Prostate gland (tissue), 2 donors: ENCODE data around the gene SYT12. TPM values are rescaled to one million over a fixed set of nuclear protein-coding genes. Genes with fewer than 3 reads are reported as not detected.
A peak's percentile ranks its signal among the peaks of the same experiment; 100 is the strongest.

Experiments used
- DNase-seq: peaks from one replicate; pipeline ENCODE4 v3.0.0-alpha.2; 2019; ENCODE audit warnings: low spot score
- H3K27ac ChIP-seq, 2 donors: fragments of 200-600 bp; sonication (generic); 2 replicates each; pipeline ENCODE4 v1.5.1; 2017 to 2019
- H3K27me3 ChIP-seq: fragments of 200-600 bp; sonication (generic); replicated peaks from 2 replicates; pipeline ENCODE4 v1.5.1; 2019; ENCODE audit not compliant: insufficient read depth
- H3K36me3 ChIP-seq, 2 donors: fragments of 200-600 bp; sonication (generic); 1 replicate in 1 of 2; 2 replicates in 1 of 2; pipeline versions ENCODE4 v1.5.1 to v1.8.1; 2017 to 2019
- H3K4me1 ChIP-seq: fragments of 200-600 bp; sonication (generic); replicated peaks from 2 replicates; pipeline ENCODE4 v1.5.1; 2019
- H3K4me3 ChIP-seq, 2 donors: fragments of 200-600 bp; sonication (generic); 2 replicates each; pipeline ENCODE4 v1.5.1; 2017 to 2019
- H3K9me3 ChIP-seq: fragments of 200-600 bp; sonication (generic); 2 replicates; pipeline ENCODE4 v1.5.1; 2017
- CTCF ChIP-seq, 4 experiments: fragments of 200-600 bp in 2 of 4; fragments of 450-650 bp in 2 of 4; sonication (generic) in 2 of 4; IDR thresholded peaks; 1 replicate in 3 of 4; 2 replicates in 1 of 4; pipeline ENCODE4 v1.5.1; 2016 to 2019; ENCODE audit warnings: antibody characterized with exemption in 4 of 4, mild to moderate bottlenecking in 2 of 4, moderate library complexity in 2 of 4
- POLR2A ChIP-seq: fragments of 450-650 bp; IDR thresholded peaks from one replicate; pipeline ENCODE4 v1.6.1; 2016; ENCODE audit warnings: antibody characterized with exemption, mild to moderate bottlenecking
- POLR2AphosphoS5 ChIP-seq: sonication (generic); formaldehyde crosslinking; IDR thresholded peaks from one replicate; pipeline ENCODE4 v1.6.1; 2017; ENCODE audit warnings: antibody characterized with exemption
- WGBS: methylation state at CpG from one replicate; pipeline ENCODE4 v1.1.5; 2018; 5-methylcytosine and 5-hydroxymethylcytosine counted together
- intact Hi-C: fragments of 100-400 bp; cut with DNase I; formaldehyde crosslinking; loops from one replicate; pipeline ENCODE4 v1.14.2; 2022
- total RNA-seq, 2 donors: library from RNA; depleted of rRNA; stranded (reverse); fragments of >200 nt; gene quantifications; one replicate each; pipeline ENCODE4 v1.1.0, GENCODE V29; 2016

The SYT12 gene
- total RNA-seq, 2 donors from 2014 or later = 2.1 to 3.4 TPM

- Histone ChIP-seq H3K4me1 (no peaks in the 10 kb centered on the region), H3K27me3 (no peaks in the 10 kb centered on the region), H3K4me3 (no peak overlapping the region), H3K27ac (no peak overlapping the region), H3K9me3 (no peaks in the 10 kb centered on the region), H3K36me3 (no peaks in the 10 kb centered on the region)
- no peak for DNase-seq
- TF ChIP-seq POLR2AphosphoS5 (no peak), CTCF (IDR thresholded peaks at IDR 0.05) (no peak), POLR2A (no peak)
- 94% methylated on average over 1 of the region's 1 CpG for WGBS
- intact Hi-C loops = no loop called here
Measured at GRCh38 chr11:67024966-67025365, 2.0 kb downstream of the SYT12 start.

GRCh38 chr11:67025750-67026149, 2.8 kb downstream of the SYT12 start:
- intact Hi-C loops = no loop called here
- H3K27ac ChIP-seq = no peak overlapping the region

GRCh38 chr11:67026941-67027340, 4.0 kb downstream of the SYT12 start:
- intact Hi-C loops = no loop called here
- peak overlapping the region in 1 of 2 donors; percentile 7 for H3K27ac ChIP-seq
- no peaks in the 10 kb centered on the region for H3K4me1 ChIP-seq
- no peaks in the 10 kb centered on the region for H3K36me3 ChIP-seq
- DNase-seq = no peak
- H3K9me3 ChIP-seq = no peaks in the 10 kb centered on the region
- H3K27me3 ChIP-seq = no peaks in the 10 kb centered on the region
- TF ChIP-seq POLR2AphosphoS5 = no peak
- TF ChIP-seq POLR2A = no peak
- no peak for TF ChIP-seq CTCF (IDR thresholded peaks at IDR 0.05)
- no peak overlapping the region for H3K4me3 ChIP-seq
- 90% methylated on average over 5 of the region's 5 CpGs for WGBS

More at GRCh38 chr11:67025750-67026149, 2.8 kb downstream of the SYT12 start:
- DNase-seq = no peak
- Histone ChIP-seq H3K4me1 (no peaks in the 10 kb centered on the region), H3K27me3 (no peaks in the 10 kb centered on the region), H3K9me3 (no peaks in the 10 kb centered on the region), H3K36me3 (no peaks in the 10 kb centered on the region), H3K4me3 (no peak overlapping the region)
- TF ChIP-seq CTCF (IDR thresholded peaks at IDR 0.05) = no peak
- TF ChIP-seq POLR2A = no peak
- TF ChIP-seq POLR2AphosphoS5 = no peak
- WGBS = 93% methylated on average over 8 of the region's 8 CpGs

- Histone ChIP-seq H3K27me3 (no peaks in the 10 kb centered on the region), H3K27ac (peak overlapping the region in 1 of 2 donors; percentile 23), H3K4me1 (no peaks in the 10 kb centered on the region), H3K4me3 (no peak overlapping the region), H3K36me3 (no peaks in the 10 kb centered on the region), H3K9me3 (no peaks in the 10 kb centered on the region)
- WGBS = 33% methylated on average over 12 of the region's 12 CpGs
- TF ChIP-seq POLR2A = no peak
- no peak for TF ChIP-seq CTCF (IDR thresholded peaks at IDR 0.05)
- peak; percentile 68 for TF ChIP-seq POLR2AphosphoS5
- peak; percentile 65 for DNase-seq
- intact Hi-C loops = no loop called here
Measured at GRCh38 chr11:67027483-67027930, 4.6 kb downstream of the SYT12 start.

GRCh38 chr11:67027943-67028542, 5.1 kb downstream of the SYT12 start:
- Histone ChIP-seq H3K4me3 (no peak overlapping the region), H3K36me3 (no peaks in the 10 kb centered on the region), H3K4me1 (no peaks in the 10 kb centered on the region), H3K27me3 (no peaks in the 10 kb centered on the region), H3K27ac (peak overlapping the region in 1 of 2 donors; percentile 23), H3K9me3 (no peaks in the 10 kb centered on the region)
- intact Hi-C loops = no loop called here
- DNase-seq = no peak
- TF ChIP-seq POLR2A (no peak), POLR2AphosphoS5 (no peak), CTCF (IDR thresholded peaks at IDR 0.05) (no peak)
- WGBS = 68% methylated on average over 6 of the region's 6 CpGs
